Suprapubic skin (tissue), 3 donors: ENCODE measurements around the gene HAUS7.

ENCODE experiments used
- CTCF ChIP-seq, 2 donors: fragments of 200-600 bp in 1 of 2; fragments of 450-650 bp in 1 of 2; sonication (generic) in 1 of 2; IDR thresholded peaks; one replicate each; pipeline ENCODE4 v1.5.1; 2016 to 2019; ENCODE audit warnings: antibody characterized with exemption in 2 of 2, mild to moderate bottlenecking in 1 of 2, moderate library complexity in 1 of 2
- EP300 ChIP-seq: sonication (generic); formaldehyde crosslinking; IDR thresholded peaks from one replicate; pipeline ENCODE4 v1.6.1; 2017; ENCODE audit warnings: antibody characterized with exemption
- POLR2A ChIP-seq, 2 donors: fragments of 450-650 bp; IDR thresholded peaks; one replicate each; pipeline ENCODE4 v1.6.1; 2017; ENCODE audit warnings: antibody characterized with exemption in 2 of 2, mild to moderate bottlenecking in 2 of 2, moderate library complexity in 2 of 2

- no peak for TF ChIP-seq CTCF (IDR thresholded peaks at IDR 0.05)
- TF ChIP-seq POLR2A (IDR thresholded peaks at IDR 0.05) = no peak
- no peak for TF ChIP-seq EP300
These were observed 37.2 kb downstream of the HAUS7 start for GRCh38 chrX:153433161-153433680.
